HEK293 (cell line): ENCODE measurements around the gene BAHD1.

Experiments
- MYNN ChIP-seq: fragments of 450-650 bp; formaldehyde crosslinking; IDR thresholded peaks from 2 replicates; pipeline ENCODE4 v1.5.1; 2016; ENCODE audit warnings: missing biosample characterization, missing genetic modification characterization, borderline replicate concordance
- OSR2 ChIP-seq: fragments of 450-650 bp; formaldehyde crosslinking; IDR thresholded peaks from 2 replicates; pipeline ENCODE4 v1.5.1; 2016; ENCODE audit warnings: missing biosample characterization, missing genetic modification characterization
- ZBTB21 ChIP-seq: fragments of 450-650 bp; formaldehyde crosslinking; IDR thresholded peaks from 2 replicates; pipeline ENCODE4 v1.5.1; 2017; ENCODE audit warnings: missing biosample characterization, missing genetic modification characterization
- ZBTB7A ChIP-seq: fragments of 450-650 bp; formaldehyde crosslinking; IDR thresholded peaks from 2 replicates; pipeline ENCODE4 v1.5.1; 2016; ENCODE audit warnings: low read depth, missing biosample characterization, missing genetic modification characterization
- ZFP37 ChIP-seq: fragments of 450-650 bp; formaldehyde crosslinking; IDR thresholded peaks from 2 replicates; pipeline ENCODE4 v1.5.1; 2016; ENCODE audit warnings: missing biosample characterization, missing genetic modification characterization
- ZNF214 ChIP-seq: fragments of 450-650 bp; formaldehyde crosslinking; IDR thresholded peaks from 2 replicates; pipeline ENCODE4 v1.5.1; 2017; ENCODE audit warnings: missing biosample characterization, mild to moderate bottlenecking, missing genetic modification characterization, borderline replicate concordance
- ZNF24 ChIP-seq: fragments of 450-650 bp; formaldehyde crosslinking; IDR thresholded peaks from 2 replicates; pipeline ENCODE4 v1.5.1; 2016; ENCODE audit warnings: missing biosample characterization, missing genetic modification characterization
- ZNF366 ChIP-seq: fragments of 450-650 bp; formaldehyde crosslinking; conservative IDR thresholded peaks from 2 replicates; pipeline ENCODE4 v1.5.1; 2016; ENCODE audit warnings: missing biosample characterization, missing genetic modification characterization
- ZNF37A ChIP-seq: fragments of 450-650 bp; IDR thresholded peaks from 2 replicates; pipeline ENCODE4 v1.5.1; 2018; ENCODE audit warnings: missing biosample characterization, missing genetic modification characterization
- TF ChIP-seq, protein P1 (sequence below): fragments of 450-650 bp; formaldehyde crosslinking; IDR thresholded peaks from 2 replicates; pipeline ENCODE4 v1.5.1; 2016; ENCODE audit warnings: missing biosample characterization, missing genetic modification characterization
- TF ChIP-seq, protein P2 (sequence below): fragments of 450-650 bp; formaldehyde crosslinking; IDR thresholded peaks from 2 replicates; pipeline ENCODE4 v1.5.1; 2017; ENCODE audit warnings: missing biosample characterization, missing genetic modification characterization
- TF ChIP-seq, protein P3 (sequence below): fragments of 450-650 bp; formaldehyde crosslinking; IDR thresholded peaks from 2 replicates; pipeline ENCODE4 v1.5.1; 2016; ENCODE audit warnings: missing biosample characterization, missing genetic modification characterization
- TF ChIP-seq, protein P4 (sequence below): fragments of 450-650 bp; formaldehyde crosslinking; IDR thresholded peaks from 2 replicates; pipeline ENCODE4 v1.5.1; 2016; ENCODE audit warnings: missing biosample characterization, missing genetic modification characterization

DNA sequence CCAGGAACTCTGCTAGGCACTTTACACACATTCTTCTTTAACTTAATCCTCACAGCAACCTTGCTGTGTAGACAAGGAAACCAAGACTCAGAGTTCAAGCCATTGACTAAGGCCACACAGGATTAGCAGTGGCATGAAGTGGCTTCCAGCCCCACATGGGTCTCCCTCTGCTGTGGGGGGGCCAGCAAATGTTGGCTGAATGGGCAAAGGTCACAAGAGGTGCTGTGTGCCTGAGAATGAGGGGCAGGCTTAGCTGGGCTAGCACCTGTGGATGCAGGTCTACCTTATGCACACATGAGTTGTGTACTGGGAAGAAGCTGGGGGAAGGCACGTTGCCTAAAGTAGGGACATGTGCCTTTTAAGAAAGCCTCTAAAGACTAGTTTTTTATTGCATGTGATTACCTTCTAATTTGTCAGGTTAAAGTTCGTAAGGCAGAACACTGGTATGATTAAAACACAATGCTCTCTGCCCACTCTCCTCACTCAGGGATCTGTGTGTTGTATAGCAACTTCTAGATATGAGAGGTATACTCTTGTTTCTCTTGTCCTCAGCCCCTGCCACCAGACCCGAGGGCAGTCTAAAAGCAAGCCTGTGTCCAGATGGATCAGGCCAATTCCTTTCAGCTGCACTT is 10.9 kb downstream of the BAHD1 start:
- no peak for TF ChIP-seq ZFP37 (tag by site-specific recombination)
- no peak for TF ChIP-seq OSR2 (tag by site-specific recombination)
- TF ChIP-seq ZNF366 (tag by site-specific recombination) = no peak
- TF ChIP-seq, protein P1, sequence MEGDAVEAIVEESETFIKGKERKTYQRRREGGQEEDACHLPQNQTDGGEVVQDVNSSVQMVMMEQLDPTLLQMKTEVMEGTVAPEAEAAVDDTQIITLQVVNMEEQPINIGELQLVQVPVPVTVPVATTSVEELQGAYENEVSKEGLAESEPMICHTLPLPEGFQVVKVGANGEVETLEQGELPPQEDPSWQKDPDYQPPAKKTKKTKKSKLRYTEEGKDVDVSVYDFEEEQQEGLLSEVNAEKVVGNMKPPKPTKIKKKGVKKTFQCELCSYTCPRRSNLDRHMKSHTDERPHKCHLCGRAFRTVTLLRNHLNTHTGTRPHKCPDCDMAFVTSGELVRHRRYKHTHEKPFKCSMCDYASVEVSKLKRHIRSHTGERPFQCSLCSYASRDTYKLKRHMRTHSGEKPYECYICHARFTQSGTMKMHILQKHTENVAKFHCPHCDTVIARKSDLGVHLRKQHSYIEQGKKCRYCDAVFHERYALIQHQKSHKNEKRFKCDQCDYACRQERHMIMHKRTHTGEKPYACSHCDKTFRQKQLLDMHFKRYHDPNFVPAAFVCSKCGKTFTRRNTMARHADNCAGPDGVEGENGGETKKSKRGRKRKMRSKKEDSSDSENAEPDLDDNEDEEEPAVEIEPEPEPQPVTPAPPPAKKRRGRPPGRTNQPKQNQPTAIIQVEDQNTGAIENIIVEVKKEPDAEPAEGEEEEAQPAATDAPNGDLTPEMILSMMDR (tag by site-specific recombination) = no peak
- TF ChIP-seq, protein P2, sequence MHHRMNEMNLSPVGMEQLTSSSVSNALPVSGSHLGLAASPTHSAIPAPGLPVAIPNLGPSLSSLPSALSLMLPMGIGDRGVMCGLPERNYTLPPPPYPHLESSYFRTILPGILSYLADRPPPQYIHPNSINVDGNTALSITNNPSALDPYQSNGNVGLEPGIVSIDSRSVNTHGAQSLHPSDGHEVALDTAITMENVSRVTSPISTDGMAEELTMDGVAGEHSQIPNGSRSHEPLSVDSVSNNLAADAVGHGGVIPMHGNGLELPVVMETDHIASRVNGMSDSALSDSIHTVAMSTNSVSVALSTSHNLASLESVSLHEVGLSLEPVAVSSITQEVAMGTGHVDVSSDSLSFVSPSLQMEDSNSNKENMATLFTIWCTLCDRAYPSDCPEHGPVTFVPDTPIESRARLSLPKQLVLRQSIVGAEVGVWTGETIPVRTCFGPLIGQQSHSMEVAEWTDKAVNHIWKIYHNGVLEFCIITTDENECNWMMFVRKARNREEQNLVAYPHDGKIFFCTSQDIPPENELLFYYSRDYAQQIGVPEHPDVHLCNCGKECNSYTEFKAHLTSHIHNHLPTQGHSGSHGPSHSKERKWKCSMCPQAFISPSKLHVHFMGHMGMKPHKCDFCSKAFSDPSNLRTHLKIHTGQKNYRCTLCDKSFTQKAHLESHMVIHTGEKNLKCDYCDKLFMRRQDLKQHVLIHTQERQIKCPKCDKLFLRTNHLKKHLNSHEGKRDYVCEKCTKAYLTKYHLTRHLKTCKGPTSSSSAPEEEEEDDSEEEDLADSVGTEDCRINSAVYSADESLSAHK (tag by site-specific recombination) = no peak
- TF ChIP-seq MYNN (tag by site-specific recombination) = no peak
- TF ChIP-seq ZNF214 = no peak
- no peak for TF ChIP-seq ZNF24
- TF ChIP-seq ZBTB7A (tag by site-specific recombination) = no peak
- no peak for TF ChIP-seq ZBTB21
- TF ChIP-seq, protein P3, sequence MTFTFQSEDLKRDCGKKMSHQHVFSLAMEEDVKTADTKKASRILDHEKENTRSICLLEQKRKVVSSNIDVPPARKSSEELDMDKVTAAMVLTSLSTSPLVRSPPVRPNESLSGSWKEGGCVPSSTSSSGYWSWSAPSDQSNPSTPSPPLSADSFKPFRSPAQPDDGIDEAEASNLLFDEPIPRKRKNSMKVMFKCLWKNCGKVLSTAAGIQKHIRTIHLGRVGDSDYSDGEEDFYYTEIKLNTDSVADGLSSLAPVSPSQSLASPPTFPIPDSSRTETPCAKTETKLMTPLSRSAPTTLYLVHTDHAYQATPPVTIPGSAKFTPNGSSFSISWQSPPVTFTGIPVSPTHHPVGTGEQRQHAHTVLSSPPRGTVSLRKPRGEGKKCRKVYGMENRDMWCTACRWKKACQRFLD = no peak
- TF ChIP-seq, protein P4, sequence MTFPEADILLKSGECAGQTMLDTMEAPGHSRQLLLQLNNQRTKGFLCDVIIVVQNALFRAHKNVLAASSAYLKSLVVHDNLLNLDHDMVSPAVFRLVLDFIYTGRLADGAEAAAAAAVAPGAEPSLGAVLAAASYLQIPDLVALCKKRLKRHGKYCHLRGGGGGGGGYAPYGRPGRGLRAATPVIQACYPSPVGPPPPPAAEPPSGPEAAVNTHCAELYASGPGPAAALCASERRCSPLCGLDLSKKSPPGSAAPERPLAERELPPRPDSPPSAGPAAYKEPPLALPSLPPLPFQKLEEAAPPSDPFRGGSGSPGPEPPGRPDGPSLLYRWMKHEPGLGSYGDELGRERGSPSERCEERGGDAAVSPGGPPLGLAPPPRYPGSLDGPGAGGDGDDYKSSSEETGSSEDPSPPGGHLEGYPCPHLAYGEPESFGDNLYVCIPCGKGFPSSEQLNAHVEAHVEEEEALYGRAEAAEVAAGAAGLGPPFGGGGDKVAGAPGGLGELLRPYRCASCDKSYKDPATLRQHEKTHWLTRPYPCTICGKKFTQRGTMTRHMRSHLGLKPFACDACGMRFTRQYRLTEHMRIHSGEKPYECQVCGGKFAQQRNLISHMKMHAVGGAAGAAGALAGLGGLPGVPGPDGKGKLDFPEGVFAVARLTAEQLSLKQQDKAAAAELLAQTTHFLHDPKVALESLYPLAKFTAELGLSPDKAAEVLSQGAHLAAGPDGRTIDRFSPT (tag by site-specific recombination) = no peak
- no peak for TF ChIP-seq ZNF37A (tag by site-specific recombination)
